Islet precursor cell (in vitro differentiated cells): ENCODE data around the gene FOXK1.

ENCODE experiments used
- DNase-seq: peaks from one replicate; pipeline ENCODE4 v3.0.0-alpha.2; 2018

Gene FOXK1

GRCh38 chr7:4699841-4700240, 17.7 kb downstream of the FOXK1 start:
- no peak for DNase-seq

GRCh38 chr7:4700577-4701235, 18.6 kb downstream of the FOXK1 start:
- peak; percentile 80 for DNase-seq

GRCh38 chr7:4702961-4703512, 20.9 kb downstream of the FOXK1 start:
- peak; percentile 87 for DNase-seq

GRCh38 chr7:4703532-4703931, 21.4 kb downstream of the FOXK1 start:
- no peak for DNase-seq

GRCh38 chr7:4706384-4707216, 24.5 kb downstream of the FOXK1 start:
- peak; percentile 79 for DNase-seq

- DNase-seq: no peak
Measured at GRCh38 chr7:4707217-4707741, 25.2 kb downstream of the FOXK1 start.

- peak; percentile 77 for DNase-seq
Measured at GRCh38 chr7:4707980-4708411, 25.9 kb downstream of the FOXK1 start.

GRCh38 chr7:4709187-4709586, 27.1 kb downstream of the FOXK1 start:
- peak; percentile 75 for DNase-seq

GRCh38 chr7:4711093-4711492, 29.0 kb downstream of the FOXK1 start:
- DNase-seq: no peak

- no peak for DNase-seq
Measured at GRCh38 chr7:4711634-4712033, 29.5 kb downstream of the FOXK1 start.

GRCh38 chr7:4712281-4713182, 30.4 kb downstream of the FOXK1 start:
- no peak for DNase-seq

- DNase-seq: no peak
Measured at GRCh38 chr7:4713183-4713784, 31.2 kb downstream of the FOXK1 start.

- DNase-seq: no peak
Measured at GRCh38 chr7:4714161-4714700, 32.1 kb downstream of the FOXK1 start.

- no peak for DNase-seq
Measured at GRCh38 chr7:4714767-4715409, 32.8 kb downstream of the FOXK1 start.

GRCh38 chr7:4715410-4715776, 33.3 kb downstream of the FOXK1 start:
- DNase-seq: no peak

- no peak for DNase-seq
Measured at GRCh38 chr7:4716946-4717795, 35.1 kb downstream of the FOXK1 start.

GRCh38 chr7:4718075-4718474, 36.0 kb downstream of the FOXK1 start:
- DNase-seq: no peak

- no peak for DNase-seq
Measured at GRCh38 chr7:4720225-4720624, 38.1 kb downstream of the FOXK1 start.

GRCh38 chr7:4722308-4722707, 40.2 kb downstream of the FOXK1 start:
- DNase-seq: no peak

GRCh38 chr7:4722960-4723630, 41.0 kb downstream of the FOXK1 start:
- no peak for DNase-seq
